Suprapubic skin (tissue), 4 donors: ENCODE measurements around the gene MRNIP. TPM values are rescaled to one million over a fixed set of nuclear protein-coding genes. Genes with fewer than 3 reads are reported as not detected.
A peak's percentile ranks its signal among the peaks of the same experiment; 100 is the strongest.
"Not testable (repeated sequence)": the region's sequence is repeated elsewhere in the genome, so short reads cannot be mapped to it uniquely, and the experiment has no call there.

ENCODE experiments used
- DNase-seq, 2 donors: peaks; one replicate each; pipeline ENCODE4 v3.0.0-alpha.2; 2019; ENCODE audit warnings: low spot score in 2 of 2
- H3K27ac ChIP-seq: fragments of 200-600 bp; sonication (generic); one replicate; pipeline ENCODE4 v1.5.1; 2019
- H3K27me3 ChIP-seq: fragments of 200-600 bp; sonication (generic); one replicate; pipeline ENCODE4 v1.5.1; 2019
- H3K36me3 ChIP-seq: fragments of 200-600 bp; sonication (generic); one replicate; pipeline ENCODE4 v1.5.1; 2019
- H3K4me1 ChIP-seq: fragments of 200-600 bp; sonication (generic); one replicate; pipeline ENCODE4 v1.5.1; 2019
- H3K4me3 ChIP-seq: fragments of 200-600 bp; sonication (generic); one replicate; pipeline ENCODE4 v1.5.1; 2019; ENCODE audit warnings: mild to moderate bottlenecking
- H3K9me3 ChIP-seq: fragments of 200-600 bp; sonication (generic); one replicate; pipeline ENCODE4 v1.5.1; 2019
- EP300 ChIP-seq: sonication (generic); formaldehyde crosslinking; IDR thresholded peaks from one replicate; pipeline ENCODE4 v1.6.1; 2017; ENCODE audit warnings: antibody characterized with exemption
- POLR2A ChIP-seq, 2 donors: fragments of 450-650 bp; IDR thresholded peaks; one replicate each; pipeline ENCODE4 v1.6.1; 2017; ENCODE audit warnings: antibody characterized with exemption in 2 of 2, mild to moderate bottlenecking in 2 of 2, moderate library complexity in 2 of 2
- POLR2AphosphoS5 ChIP-seq, 3 donors: sonication (generic); formaldehyde crosslinking; IDR thresholded peaks; one replicate each; pipeline ENCODE4 v1.6.1; 2017; ENCODE audit warnings: antibody characterized with exemption in 3 of 3
- WGBS: methylation state at CpG from one replicate; pipeline ENCODE4 v1.1.5; 2018; 5-methylcytosine and 5-hydroxymethylcytosine counted together
- total RNA-seq, 4 donors: library from RNA; depleted of rRNA; stranded (reverse); fragments of >200 nt; gene quantifications; one replicate each; pipeline ENCODE4 v1.1.0, GENCODE V29; 2016
- TF ChIP-seq, protein P1 (sequence below), 2 donors: fragments of 200-600 bp in 1 of 2; fragments of 450-650 bp in 1 of 2; sonication (generic) in 1 of 2; IDR thresholded peaks; one replicate each; pipeline ENCODE4 v1.5.1; 2016 to 2019; ENCODE audit warnings: antibody characterized with exemption in 2 of 2, mild to moderate bottlenecking in 1 of 2, moderate library complexity in 1 of 2

Gene MRNIP
- total RNA-seq, 4 donors from 2014 or later: 11.6 to 102 (median 22.6) TPM

DNA sequence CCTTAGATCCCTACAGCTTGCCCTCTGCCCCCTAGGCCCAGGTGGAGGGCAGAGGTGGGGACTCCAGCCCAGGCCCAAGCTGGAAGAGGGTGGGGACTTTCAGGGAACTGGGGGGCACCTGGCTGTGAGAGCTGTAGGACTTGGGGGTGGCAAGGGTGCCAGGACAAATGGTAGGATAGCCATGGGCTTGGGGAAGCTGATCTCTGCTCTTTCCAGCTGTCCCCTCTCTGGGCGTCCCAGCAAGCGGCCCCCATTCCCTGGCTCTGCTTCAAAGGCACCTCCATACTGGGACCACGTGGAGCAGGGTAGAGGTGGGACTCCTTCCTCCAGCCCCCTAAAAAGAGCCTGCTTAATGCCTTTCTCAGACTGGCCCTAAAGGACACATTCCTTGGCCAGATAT lies 64.4 kb downstream of the MRNIP start:
- H3K36me3 ChIP-seq: peaks cover 20% of the 10 kb centered on the region
- H3K4me3 ChIP-seq: peak overlapping the region; percentile 69
- H3K27me3 ChIP-seq: no peaks in the 10 kb centered on the region
- peaks cover 57% of the 10 kb centered on the region for H3K4me1 ChIP-seq
- TF ChIP-seq, protein P1, sequence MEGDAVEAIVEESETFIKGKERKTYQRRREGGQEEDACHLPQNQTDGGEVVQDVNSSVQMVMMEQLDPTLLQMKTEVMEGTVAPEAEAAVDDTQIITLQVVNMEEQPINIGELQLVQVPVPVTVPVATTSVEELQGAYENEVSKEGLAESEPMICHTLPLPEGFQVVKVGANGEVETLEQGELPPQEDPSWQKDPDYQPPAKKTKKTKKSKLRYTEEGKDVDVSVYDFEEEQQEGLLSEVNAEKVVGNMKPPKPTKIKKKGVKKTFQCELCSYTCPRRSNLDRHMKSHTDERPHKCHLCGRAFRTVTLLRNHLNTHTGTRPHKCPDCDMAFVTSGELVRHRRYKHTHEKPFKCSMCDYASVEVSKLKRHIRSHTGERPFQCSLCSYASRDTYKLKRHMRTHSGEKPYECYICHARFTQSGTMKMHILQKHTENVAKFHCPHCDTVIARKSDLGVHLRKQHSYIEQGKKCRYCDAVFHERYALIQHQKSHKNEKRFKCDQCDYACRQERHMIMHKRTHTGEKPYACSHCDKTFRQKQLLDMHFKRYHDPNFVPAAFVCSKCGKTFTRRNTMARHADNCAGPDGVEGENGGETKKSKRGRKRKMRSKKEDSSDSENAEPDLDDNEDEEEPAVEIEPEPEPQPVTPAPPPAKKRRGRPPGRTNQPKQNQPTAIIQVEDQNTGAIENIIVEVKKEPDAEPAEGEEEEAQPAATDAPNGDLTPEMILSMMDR (IDR thresholded peaks at IDR 0.05): no peak
- TF ChIP-seq EP300 (no peak), POLR2AphosphoS5 (IDR thresholded peaks at IDR 0.05) (no peak)
- WGBS: 20% methylated on average over 1 of the region's 3 CpGs
- peak in 1 of 2 donors; percentile 66 for DNase-seq
- H3K9me3 ChIP-seq: no peaks in the 10 kb centered on the region
- H3K27ac ChIP-seq: peak overlapping the region; percentile 44

DNA sequence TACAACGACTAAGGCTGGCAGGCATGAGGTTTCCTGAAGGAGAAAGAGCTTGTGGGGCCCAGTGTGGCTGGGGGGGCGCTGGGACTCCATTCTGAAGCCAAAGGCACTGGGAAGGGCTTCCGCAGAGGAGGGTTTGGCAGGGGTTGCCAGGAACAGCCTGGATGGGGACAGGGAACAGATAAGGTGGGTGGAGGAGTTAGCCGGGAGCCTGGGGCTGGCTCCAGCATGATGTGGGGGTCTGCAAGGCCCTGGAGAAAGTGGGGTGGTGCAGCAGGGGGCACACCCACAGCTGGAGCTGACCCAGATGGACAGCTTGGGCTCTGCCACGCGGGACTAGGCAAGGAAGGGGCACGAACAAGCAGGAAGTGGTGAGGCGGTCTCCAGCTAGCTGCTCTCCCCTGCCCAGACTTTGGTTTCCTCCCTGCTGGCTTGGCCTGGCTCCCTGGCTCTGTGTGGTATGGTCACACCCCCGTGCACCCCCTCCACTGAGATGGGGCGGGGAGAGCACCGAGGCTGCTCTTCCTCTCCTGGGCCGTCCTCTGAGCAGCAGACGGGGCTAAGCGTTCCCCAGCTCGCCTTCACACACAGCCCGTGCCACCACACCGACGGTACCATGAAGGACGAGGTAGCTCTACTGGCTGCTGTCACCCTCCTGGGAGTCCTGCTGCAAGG lies 65.0 kb downstream of the MRNIP start, which contains the start of gene LTC4S:
Gene LTC4S, plus strand, starts transcription at position 519 of the 672 bp plus-strand sequence. Its CDS starts 95 bp downstream, at position 614.
- Histone ChIP-seq H3K4me1 (peaks cover 57% of the 10 kb centered on the region), H3K27ac (peak within 1 kb of the TSS; percentile 48), H3K27me3 (no peaks in the 10 kb centered on the region), H3K4me3 (peak within 1 kb of the TSS; percentile 69), H3K36me3 (peaks cover 14% of the 10 kb centered on the region), H3K9me3 (no peaks in the 10 kb centered on the region)
- peak; percentile 90 for DNase-seq
- 9% methylated on average over 6 of the region's 19 CpGs for WGBS
- TF ChIP-seq POLR2AphosphoS5 (IDR thresholded peaks at IDR 0.05) (no peak), POLR2A (IDR thresholded peaks at IDR 0.05) (no peak), EP300 (no peak)
- TF ChIP-seq, protein P1 (IDR thresholded peaks at IDR 0.05): no peak

DNA sequence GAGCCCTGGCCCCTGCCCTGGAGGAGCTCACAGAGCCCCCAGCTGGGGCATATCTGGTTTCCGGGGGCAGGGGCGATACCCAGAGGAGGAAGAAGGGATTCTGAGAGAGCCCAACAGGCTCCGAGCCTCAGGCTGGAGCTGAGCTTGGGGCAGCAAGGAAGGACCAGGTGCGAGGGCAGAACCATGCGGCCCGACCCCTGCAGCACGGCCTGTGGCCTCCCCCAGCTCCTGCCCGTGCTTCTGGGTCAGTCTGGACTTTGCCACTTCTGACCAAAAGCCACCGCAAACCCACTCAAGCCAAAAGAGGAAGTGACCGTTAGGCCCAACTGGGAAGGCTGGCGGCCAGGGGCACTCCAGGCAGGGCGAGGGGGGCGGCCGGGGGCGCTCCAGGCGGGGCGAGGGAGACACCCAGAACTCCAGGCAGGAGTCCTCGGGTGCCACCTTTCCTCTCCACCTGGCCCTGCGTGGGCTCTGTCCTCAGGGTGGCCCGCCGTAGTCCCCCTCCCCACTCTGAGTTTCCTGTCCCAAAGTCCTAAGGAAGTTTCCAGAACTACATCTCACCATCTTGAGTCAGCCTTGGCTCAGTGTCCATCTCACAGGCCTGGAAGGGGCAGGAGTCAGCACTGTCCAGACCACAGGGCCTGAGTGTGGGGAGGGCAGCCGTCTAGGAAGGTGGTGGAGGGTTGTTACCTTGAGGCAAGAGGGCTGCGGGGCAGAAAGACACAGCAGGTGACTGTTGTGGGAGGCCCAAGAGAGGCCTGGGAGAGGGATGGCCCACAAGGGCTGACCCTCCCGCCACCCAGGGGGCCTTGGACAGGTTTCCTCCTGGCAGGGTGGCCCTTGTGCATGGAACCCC lies 65.8 kb downstream of the MRNIP start:
- Histone ChIP-seq H3K36me3 (peaks cover 6% of the 10 kb centered on the region), H3K4me3 (no peak overlapping the region), H3K27ac (peak overlapping the region; percentile 48), H3K27me3 (no peaks in the 10 kb centered on the region), H3K4me1 (peaks cover 57% of the 10 kb centered on the region), H3K9me3 (no peaks in the 10 kb centered on the region)
- TF ChIP-seq, protein P1 (IDR thresholded peaks at IDR 0.05): no peak
- DNase-seq: peak in 1 of 2 donors; percentile 70
- WGBS: 80% methylated on average over 1 of the region's 24 CpGs

DNA sequence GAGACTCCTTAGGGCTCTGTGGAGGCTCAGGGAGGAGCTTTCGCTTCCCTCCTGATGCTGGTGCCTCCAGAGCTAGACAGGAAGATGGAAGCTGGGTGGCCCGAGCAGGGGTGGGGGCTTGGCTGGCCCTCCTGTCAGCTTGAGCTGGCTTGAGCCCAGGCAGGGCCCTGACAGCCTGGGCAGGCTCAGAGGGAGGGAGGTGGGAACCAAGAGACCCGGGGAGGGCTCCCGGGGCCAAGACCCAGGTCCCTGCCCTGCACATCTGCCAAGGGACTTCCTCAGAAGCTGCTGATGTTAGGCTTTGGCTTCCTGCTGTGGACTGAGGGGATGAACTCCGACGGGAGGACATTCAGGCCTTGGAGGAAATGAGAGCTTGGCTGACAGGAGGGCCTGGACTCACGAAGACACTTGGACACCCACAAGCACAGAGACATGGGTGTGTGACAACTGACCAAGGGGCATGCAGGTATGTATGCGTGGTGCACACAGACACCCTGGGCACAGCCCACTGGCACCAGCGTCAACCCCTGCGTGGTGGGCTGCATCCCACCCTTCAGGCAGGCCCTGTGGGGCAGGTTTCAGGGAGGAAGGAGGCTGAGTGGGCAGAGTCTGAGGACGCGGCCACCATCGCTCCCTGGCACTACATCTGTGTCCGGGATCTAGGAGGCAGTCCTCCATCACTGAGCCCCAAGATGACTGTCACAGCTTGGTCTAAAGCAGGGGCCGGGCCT lies 66.6 kb downstream of the MRNIP start:
- H3K36me3 ChIP-seq: no peaks in the 10 kb centered on the region
- H3K27me3 ChIP-seq: no peaks in the 10 kb centered on the region
- DNase-seq: no peak

DNA sequence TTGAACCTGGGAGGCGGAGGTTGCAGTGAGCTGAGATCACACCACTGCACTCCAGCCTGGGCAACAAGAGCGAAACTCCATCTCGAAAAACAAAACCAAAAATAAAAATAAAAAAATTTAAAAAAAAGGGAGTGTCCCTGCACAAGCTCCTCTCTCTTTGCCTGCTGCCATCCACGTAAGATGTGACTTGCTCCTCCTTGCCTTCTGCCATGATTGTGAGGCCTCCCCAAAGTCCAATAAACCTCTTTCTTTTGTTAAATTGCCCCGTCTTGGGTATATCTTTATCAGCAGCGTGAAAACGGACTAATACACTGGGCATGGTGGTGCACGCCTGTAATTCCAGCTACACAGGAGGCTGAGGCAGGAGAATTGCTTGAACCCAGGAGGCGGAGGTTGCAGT lies 69.3 kb downstream of the MRNIP start:
- 94% methylated on average over 9 of the region's 9 CpGs for WGBS
- not testable (repeated sequence) for H3K36me3 ChIP-seq, H3K27ac ChIP-seq, H3K4me3 ChIP-seq, DNase-seq, H3K27me3 ChIP-seq, H3K9me3 ChIP-seq
- H3K4me1 ChIP-seq: peaks cover 26% of the 10 kb centered on the region

More for the DNA sequence above, 66.6 kb downstream of the MRNIP start:
- TF ChIP-seq EP300: no peak
- Histone ChIP-seq H3K27ac (peak overlapping the region; percentile 48), H3K4me3 (no peak overlapping the region), H3K9me3 (no peaks in the 10 kb centered on the region), H3K4me1 (peaks cover 49% of the 10 kb centered on the region)
- 57% methylated on average over 9 of the region's 15 CpGs for WGBS
